K562 (cell line): ENCODE results near the gene ADD3. TPM values are rescaled to one million over a fixed set of nuclear protein-coding genes. Genes with fewer than 3 reads are reported as not detected.

ENCODE experiments used
- ATAC-seq: fragments of 200-7000 bp; cut with Tn5 transposase; 3 replicates; pipeline ENCODE4 v1.9.1; 2020; ENCODE audit warnings: moderate library complexity
- BruUV-seq: library from RNA; stranded (reverse); fragments of 400-500 nt; replicated peaks from 2 replicates; lab custom pipeline; 2021; lab: Mats Ljungman, UMichigan
- CTCF ChIA-PET: fragments of 300-600 bp; formaldehyde crosslinking; extraction: SDS; loops from one replicate; lab custom pipeline; 2021; ENCODE audit warnings: low intra/inter-chr PET ratio; lab: Yijun Ruan, JAX
- POLR2A ChIA-PET: fragments of 300-600, 350-650 bp; sonication (Branson Sonifier 250); formaldehyde crosslinking; extraction: SDS; loops from one replicate; lab custom pipeline; 2021; ENCODE audit warnings: antibody characterized with exemption, inconsistent platforms; lab: Yijun Ruan, JAX
- DNase-seq, 4 experiments: peaks; one replicate each; pipeline versions ENCODE4 v3.0.0 to v3.0.0-alpha.2; 2011 to 2018; ENCODE audit warnings: low spot score in 3 of 4, mixed read lengths in 3 of 4; ENCODE audit errors: extremely low read depth in 1 of 4
- FAIRE-seq: peaks from 2 replicates; lab custom pipeline; 2011; peaks lifted over from hg19 to GRCh38; lab: Jason Lieb, UNC
- H2AFZ ChIP-seq: 2 replicates; pipeline ENCODE4 v1.6.0; 2011; ENCODE audit warnings: low read depth, low read length, control low read depth, inconsistent platforms
- H3K27ac ChIP-seq: fragments of 200-600 bp; 3 replicates; pipeline ENCODE4 v1.8.0; 2011; ENCODE audit warnings: low read depth, mild to moderate bottlenecking, control low read depth, inconsistent platforms, low read length, moderate library complexity, mixed read lengths; ENCODE audit errors: extremely low read depth
- H3K27me3 ChIP-seq, 2 experiments: fragments of 300-600 bp in 1 of 2; 2 replicates in 1 of 2; 3 replicates in 1 of 2; pipeline versions ENCODE4 v1.6.0 to v1.8.0; 2011; ENCODE audit warnings: inconsistent platforms in 2 of 2, low read length in 2 of 2, mild to moderate bottlenecking in 1 of 2, mixed read lengths in 1 of 2, moderate library complexity in 1 of 2; ENCODE audit not compliant: control insufficient read depth in 2 of 2, insufficient read depth in 2 of 2
- H3K36me3 ChIP-seq: fragments of 300-600 bp; 3 replicates; pipeline ENCODE4 v1.8.0; 2011; ENCODE audit warnings: mild to moderate bottlenecking, low read length, inconsistent platforms; ENCODE audit not compliant: control insufficient read depth, insufficient read depth
- H3K4me1 ChIP-seq, 2 experiments: fragments of 200-600 bp in 1 of 2; replicated peaks in 1 of 2; 2 replicates in 1 of 2; 3 replicates in 1 of 2; pipeline versions ENCODE4 v1.5.1 to v1.8.0; 2011; ENCODE audit warnings: inconsistent platforms in 2 of 2, low read length in 2 of 2, mild to moderate bottlenecking in 1 of 2, mixed read lengths in 1 of 2, moderate library complexity in 1 of 2; ENCODE audit not compliant: control insufficient read depth in 2 of 2, insufficient read depth in 2 of 2
- H3K4me2 ChIP-seq: 2 replicates; pipeline ENCODE4 v1.6.1; 2011; ENCODE audit warnings: low read length, control low read depth, inconsistent platforms, mixed read lengths; ENCODE audit not compliant: insufficient read depth
- H3K4me3 ChIP-seq: fragments of 200-600 bp; sonication (generic), shearing (Covaris generic); 2 replicates; pipeline ENCODE4 v1.5.1; 2016; ENCODE audit warnings: control low read depth, inconsistent platforms
- H3K79me2 ChIP-seq: fragments of 200-600 bp; 3 replicates; pipeline ENCODE4 v1.8.0; 2011; ENCODE audit warnings: low read length, inconsistent platforms; ENCODE audit not compliant: control insufficient read depth, insufficient read depth
- H3K9ac ChIP-seq, 2 experiments: 2 replicates each; pipeline versions ENCODE4 v1.6.0 to v1.6.1; 2011; ENCODE audit warnings: low read depth in 2 of 2, low read length in 2 of 2, control low read depth in 1 of 2, inconsistent platforms in 1 of 2, mild to moderate bottlenecking in 1 of 2, mixed read lengths in 1 of 2; ENCODE audit not compliant: insufficient read depth in 1 of 2
- H3K9me1 ChIP-seq: one replicate; pipeline ENCODE4 v1.6.0; 2011; ENCODE audit warnings: inconsistent platforms, mild to moderate bottlenecking, low read length, moderate library complexity; ENCODE audit not compliant: control insufficient read depth, insufficient read depth
- H3K9me3 ChIP-seq: replicated peaks from 2 replicates; pipeline ENCODE4 v1.5.1; 2011; ENCODE audit warnings: low read depth, low read length, inconsistent platforms; ENCODE audit not compliant: control insufficient read depth, insufficient read depth
- H4K20me1 ChIP-seq: replicated peaks from 2 replicates; pipeline ENCODE4 v1.6.1; 2011; ENCODE audit warnings: low read length, inconsistent platforms, mixed read lengths; ENCODE audit not compliant: control insufficient read depth, insufficient read depth
- NFIC ChIP-seq: fragments of 450-650 bp; IDR thresholded peaks from 2 replicates; pipeline ENCODE4 v1.6.1; 2017; ENCODE audit warnings: mild to moderate bottlenecking, inconsistent platforms
- ZNF407 ChIP-seq: fragments of 450-650 bp; IDR thresholded peaks from 2 replicates; pipeline ENCODE4 v1.6.1; 2016; ENCODE audit warnings: low read depth
- WGBS: fragments of 100-300 bp; shearing (Covaris generic); methylation state at CpG from one replicate; pipeline ENCODE4 v1.1.6; 2016; ENCODE audit warnings: low coverage, mixed read lengths; ENCODE audit not compliant: insufficient coverage; ENCODE audit errors: missing lambda C conversion rate; 5-methylcytosine and 5-hydroxymethylcytosine counted together
- in situ Hi-C: fragments of 300-500 bp; cut with MboI; formaldehyde crosslinking; loops from 4 replicates; pipeline ENCODE4 v1.15.0; 2018; ENCODE audit warnings: inconsistent platforms, mixed read lengths
- intact Hi-C: fragments of 100-400 bp; cut with micrococcal nuclease; formaldehyde crosslinking; loops from 2 replicates; pipeline ENCODE4 v1.14.2; 2022
- polyA plus RNA-seq, 8 experiments: library from polyadenylated mRNA; depleted of rRNA in 4 of 8; stranded (reverse) in 5 of 8; unstranded in 3 of 8; fragments of >200 nt; fragmentation: Nextera tagmentation in 2 of 8; fragmentation: Illumina TruSeq in 1 of 8; extraction: Ambion mirVana in 2 of 8; extraction: Trizol in 1 of 8; gene quantifications; 2 replicates each; pipeline versions ENCODE4 v1.2.1 to v1.2.3, GENCODE V29; 2011 to 2014; ENCODE audit warnings: inconsistent platforms in 1 of 8, missing spikeins in 1 of 8
- total RNA-seq, 7 experiments: library from RNA; depleted of rRNA in 6 of 7; stranded (reverse); fragments of >200 nt in 6 of 7; fragmentation: Illumina TruSeq in 2 of 7; extraction: Trizol in 2 of 7; gene quantifications; 2 replicates each; pipeline versions ENCODE4 v1.2.1 to v1.2.3, GENCODE V29; 2011 to 2021; ENCODE audit warnings: low replicate concordance in 1 of 7

The ADD3 gene
- total and polyA plus RNA-seq, 9 of the 15 experiments (the other 6 are each of a cell fraction or from before 2014, with no cell fraction given), result 13.2 to 125 (median 31.7) TPM

- peak overlapping the region in 1 of 2 experiments; percentile 32; a peak in 1 of 4 replicates for H3K9ac ChIP-seq
- TF ChIP-seq ZNF407 (no peak), NFIC (peak; percentile 59)
- TF ChIP-seq, all 486 proteins: peak for 1
- H3K4me1 ChIP-seq, result peaks cover 0 to 2% of the 10 kb centered on the region in 2 experiments; a peak in 3 of 5 replicates
- no peak for DNase-seq
- no TSS peak for BruUV-seq
- ChIA-PET CTCF (interaction anchor here (0.6 kb wide), 1 partner anchor 82 kb away, joined by 4 read pairs; no protein-coding TSS in a partner anchor), POLR2A (interaction anchor here (1.1 kb wide), 1 partner anchor 14 kb away, joined by 3 read pairs; no protein-coding TSS in a partner anchor)
- H3K27me3 ChIP-seq, result 0 out of 5 replicates have a peak, but pooled peaks cover 0 to 4% of the 10 kb centered on the region in 2 experiments
- peak; percentile 23; the same call in 2 of the 3 replicates for ATAC-seq
- no peaks in the 10 kb centered on the region; the same call in 2 of the 3 replicates for H3K36me3 ChIP-seq
- no peaks in the 10 kb centered on the region for H4K20me1 ChIP-seq
- WGBS, result 52% methylated on average over 9 of the region's 9 CpGs
- in situ Hi-C loops, result loop anchor here (25.0 kb wide), 1 partner anchor 395 kb away; no protein-coding TSS in a partner anchor
- H2AFZ ChIP-seq, result no peak overlapping the region
- H3K79me2 ChIP-seq, result no peaks in the 10 kb centered on the region
- no peak overlapping the region for H3K27ac ChIP-seq
- no peaks in the 10 kb centered on the region for H3K9me1 ChIP-seq
- no peak for FAIRE-seq
- no peak overlapping the region for H3K4me3 ChIP-seq
- no peak overlapping the region for H3K4me2 ChIP-seq
- H3K9me3 ChIP-seq, result no peaks in the 10 kb centered on the region
- intact Hi-C loops, result no loop called here
Measured at GRCh38 chr10:110141871-110142635, 134.3 kb downstream of the ADD3 start.
